Measurements from ENCODE around the gene RNF31. TPM values are rescaled to one million over a fixed set of nuclear protein-coding genes. Genes with fewer than 3 reads are reported as not detected.
A peak's percentile ranks its signal among the peaks of the same experiment; 100 is the strongest.

Gene RNF31
- total RNA-seq, 1 experiment from 2014 or later: 62.3 TPM

- no peak for DNase-seq (ENCODE audit: low spot score)
Measured at GRCh38 chr14:24159777-24160498, 12.6 kb downstream of the RNF31 start.

- DNase-seq (ENCODE audit: low spot score): no peak
Measured at GRCh38 chr14:24160499-24160849, 13.2 kb downstream of the RNF31 start.

GRCh38 chr14:24160850-24161804, 13.8 kb downstream of the RNF31 start, which contains the start of gene IRF9:
IRF9 (plus strand) TSS chr14:24161265; CDS start chr14:24162145, 880 bp downstream.
- DNase-seq (ENCODE audit: low spot score): peak; percentile 93

- no peak for DNase-seq (ENCODE audit: low spot score)
Measured at GRCh38 chr14:24162093-24162492, 14.8 kb downstream of the RNF31 start.

GRCh38 chr14:24164518-24164991, 17.3 kb downstream of the RNF31 start:
- no peak for DNase-seq (ENCODE audit: low spot score)

GRCh38 chr14:24165785-24166184, 18.5 kb downstream of the RNF31 start:
- no peak for DNase-seq (ENCODE audit: low spot score)

GRCh38 chr14:24167469-24168114, 20.3 kb downstream of the RNF31 start:
- DNase-seq (ENCODE audit: low spot score): no peak

- no peak for DNase-seq (ENCODE audit: low spot score)
Measured at GRCh38 chr14:24171422-24172260, 24.3 kb downstream of the RNF31 start, which contains the start of gene REC8. REC8 (plus strand) TSS chr14:24172080; CDS start chr14:24172553, 473 bp downstream.

- no peak for DNase-seq (ENCODE audit: low spot score)
Measured at GRCh38 chr14:24172261-24172860, 25.1 kb downstream of the RNF31 start.

- DNase-seq (ENCODE audit: low spot score): no peak
Measured at GRCh38 chr14:24172871-24173281, 25.6 kb downstream of the RNF31 start.

- no peak for DNase-seq (ENCODE audit: low spot score)
Measured at GRCh38 chr14:24176599-24176998, 29.3 kb downstream of the RNF31 start.

- no peak for DNase-seq (ENCODE audit: low spot score)
Measured at GRCh38 chr14:24177041-24177825, 29.9 kb downstream of the RNF31 start.

GRCh38 chr14:24177891-24178290, 30.6 kb downstream of the RNF31 start:
- DNase-seq (ENCODE audit: low spot score): no peak

GRCh38 chr14:24178399-24179178, 31.3 kb downstream of the RNF31 start:
- DNase-seq (ENCODE audit: low spot score): no peak

GRCh38 chr14:24179294-24179960, 32.1 kb downstream of the RNF31 start:
- no peak for DNase-seq (ENCODE audit: low spot score)

- DNase-seq (ENCODE audit: low spot score): no peak
Measured at GRCh38 chr14:24179961-24180796, 32.9 kb downstream of the RNF31 start.

GRCh38 chr14:24181371-24182077, 34.2 kb downstream of the RNF31 start:
- DNase-seq (ENCODE audit: low spot score): no peak

Data from HT-29 (cell line).